22Rv1 (cell line): ENCODE measurements around the gene IGSF8.
A peak's percentile ranks its signal among the peaks of the same experiment; 100 is the strongest.

Experiments
- H3K27ac ChIP-seq: fragments of 450-650 bp; 2 replicates; pipeline ENCODE4 v1.5.1; 2017
- ZFX ChIP-seq: fragments of 450-650 bp; IDR thresholded peaks from 2 replicates; pipeline ENCODE4 v1.6.1; 2017; ENCODE audit warnings: antibody characterized with exemption, borderline replicate concordance
- TF ChIP-seq, protein P1 (sequence below): fragments of 450-650 bp; IDR thresholded peaks from 2 replicates; pipeline ENCODE4 v1.5.1; 2017; ENCODE audit warnings: mild to moderate bottlenecking

IGSF8 gene

GRCh38 chr1:160125746-160126145, 27.3 kb upstream of the IGSF8 start:
- TF ChIP-seq, protein P1, sequence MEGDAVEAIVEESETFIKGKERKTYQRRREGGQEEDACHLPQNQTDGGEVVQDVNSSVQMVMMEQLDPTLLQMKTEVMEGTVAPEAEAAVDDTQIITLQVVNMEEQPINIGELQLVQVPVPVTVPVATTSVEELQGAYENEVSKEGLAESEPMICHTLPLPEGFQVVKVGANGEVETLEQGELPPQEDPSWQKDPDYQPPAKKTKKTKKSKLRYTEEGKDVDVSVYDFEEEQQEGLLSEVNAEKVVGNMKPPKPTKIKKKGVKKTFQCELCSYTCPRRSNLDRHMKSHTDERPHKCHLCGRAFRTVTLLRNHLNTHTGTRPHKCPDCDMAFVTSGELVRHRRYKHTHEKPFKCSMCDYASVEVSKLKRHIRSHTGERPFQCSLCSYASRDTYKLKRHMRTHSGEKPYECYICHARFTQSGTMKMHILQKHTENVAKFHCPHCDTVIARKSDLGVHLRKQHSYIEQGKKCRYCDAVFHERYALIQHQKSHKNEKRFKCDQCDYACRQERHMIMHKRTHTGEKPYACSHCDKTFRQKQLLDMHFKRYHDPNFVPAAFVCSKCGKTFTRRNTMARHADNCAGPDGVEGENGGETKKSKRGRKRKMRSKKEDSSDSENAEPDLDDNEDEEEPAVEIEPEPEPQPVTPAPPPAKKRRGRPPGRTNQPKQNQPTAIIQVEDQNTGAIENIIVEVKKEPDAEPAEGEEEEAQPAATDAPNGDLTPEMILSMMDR, result no peak
- TF ChIP-seq ZFX, result no peak
- no peak overlapping the region for H3K27ac ChIP-seq

GRCh38 chr1:160124705-160125478, 26.5 kb upstream of the IGSF8 start:
- H3K27ac ChIP-seq, result no peak overlapping the region

GRCh38 chr1:160123726-160124125, 25.3 kb upstream of the IGSF8 start:
- no peak for TF ChIP-seq ZFX
- TF ChIP-seq, protein P1, result no peak
- no peak overlapping the region for H3K27ac ChIP-seq

More at GRCh38 chr1:160124705-160125478, 26.5 kb upstream of the IGSF8 start:
- TF ChIP-seq, protein P1, result peak; percentile 23; the same call in 1 of the 2 replicates
- TF ChIP-seq ZFX, result no peak

DNA sequence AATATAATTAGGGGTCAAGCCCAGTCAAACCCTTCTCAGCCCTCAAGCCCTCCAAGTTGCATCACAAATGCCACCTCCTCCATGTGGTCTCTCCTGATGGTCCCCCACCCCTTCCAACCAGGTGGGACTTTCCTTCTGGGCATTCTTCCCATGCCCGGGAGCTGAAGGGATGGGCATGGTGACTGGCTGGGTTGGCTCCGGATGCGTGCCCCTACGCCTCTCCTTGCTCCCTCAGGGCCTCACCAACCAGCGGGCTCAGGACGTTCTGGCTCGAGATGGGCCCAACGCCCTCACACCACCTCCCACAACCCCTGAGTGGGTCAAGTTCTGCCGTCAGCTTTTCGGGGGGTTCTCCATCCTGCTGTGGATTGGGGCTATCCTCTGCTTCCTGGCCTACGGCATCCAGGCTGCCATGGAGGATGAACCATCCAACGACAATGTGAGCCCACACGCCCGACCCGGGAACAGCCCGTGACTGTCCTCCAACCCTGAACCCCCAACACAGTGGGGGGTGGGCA, 24.6 kb upstream of the IGSF8 start:
- TF ChIP-seq, protein P1, result no peak
- TF ChIP-seq ZFX, result no peak
- H3K27ac ChIP-seq, result no peak overlapping the region

- H3K27ac ChIP-seq, result no peak overlapping the region
- TF ChIP-seq, protein P1, result no peak
- TF ChIP-seq ZFX, result no peak
Observed at GRCh38 chr1:160121388-160121787, 23.0 kb upstream of the IGSF8 start.

DNA sequence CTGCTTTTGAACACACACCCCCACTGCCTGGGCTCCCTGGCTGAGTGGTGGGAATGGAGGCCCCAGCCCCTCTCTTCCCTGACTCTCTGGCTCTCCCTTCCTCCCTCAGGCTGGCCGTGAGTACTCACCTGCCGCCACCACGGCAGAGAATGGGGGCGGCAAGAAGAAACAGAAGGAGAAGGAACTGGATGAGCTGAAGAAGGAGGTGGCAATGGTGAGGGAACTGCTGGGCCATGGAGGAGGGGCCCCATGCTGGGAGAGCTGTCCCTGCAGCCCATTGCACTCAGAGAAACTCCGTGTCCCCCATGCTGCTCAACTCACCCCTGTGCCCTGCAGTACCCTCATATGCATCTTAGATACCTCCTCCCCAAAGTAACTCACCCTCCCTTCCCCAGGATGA, 22.4 kb upstream of the IGSF8 start:
- TF ChIP-seq ZFX, result no peak
- TF ChIP-seq, protein P1, result no peak
- H3K27ac ChIP-seq, result no peak overlapping the region

DNA sequence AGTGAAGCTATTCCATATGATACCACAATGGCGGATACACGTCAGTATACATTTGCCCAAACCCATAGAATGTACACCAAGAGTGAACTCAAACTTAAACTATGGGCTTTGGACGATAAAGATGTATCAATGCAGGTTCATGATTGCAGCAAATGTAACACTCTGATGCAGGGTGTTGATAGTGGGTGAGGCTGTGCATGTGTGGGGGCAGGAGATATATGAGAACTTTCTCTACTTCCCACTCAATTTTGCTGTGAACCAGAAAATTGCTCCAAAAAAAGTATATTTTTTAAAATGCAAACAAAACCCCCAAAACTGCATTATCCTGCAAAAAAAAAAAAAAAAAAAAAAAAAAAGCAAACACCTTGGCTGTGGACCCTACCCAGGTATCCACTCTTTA, 20.5 kb upstream of the IGSF8 start:
- no peak for TF ChIP-seq ZFX
- TF ChIP-seq, protein P1, result no peak
- H3K27ac ChIP-seq, result no peak overlapping the region
